ENCODE data around the gene EEFSEC.
A peak's percentile ranks its signal among the peaks of the same experiment; 100 is the strongest.

EEFSEC gene

DNA sequence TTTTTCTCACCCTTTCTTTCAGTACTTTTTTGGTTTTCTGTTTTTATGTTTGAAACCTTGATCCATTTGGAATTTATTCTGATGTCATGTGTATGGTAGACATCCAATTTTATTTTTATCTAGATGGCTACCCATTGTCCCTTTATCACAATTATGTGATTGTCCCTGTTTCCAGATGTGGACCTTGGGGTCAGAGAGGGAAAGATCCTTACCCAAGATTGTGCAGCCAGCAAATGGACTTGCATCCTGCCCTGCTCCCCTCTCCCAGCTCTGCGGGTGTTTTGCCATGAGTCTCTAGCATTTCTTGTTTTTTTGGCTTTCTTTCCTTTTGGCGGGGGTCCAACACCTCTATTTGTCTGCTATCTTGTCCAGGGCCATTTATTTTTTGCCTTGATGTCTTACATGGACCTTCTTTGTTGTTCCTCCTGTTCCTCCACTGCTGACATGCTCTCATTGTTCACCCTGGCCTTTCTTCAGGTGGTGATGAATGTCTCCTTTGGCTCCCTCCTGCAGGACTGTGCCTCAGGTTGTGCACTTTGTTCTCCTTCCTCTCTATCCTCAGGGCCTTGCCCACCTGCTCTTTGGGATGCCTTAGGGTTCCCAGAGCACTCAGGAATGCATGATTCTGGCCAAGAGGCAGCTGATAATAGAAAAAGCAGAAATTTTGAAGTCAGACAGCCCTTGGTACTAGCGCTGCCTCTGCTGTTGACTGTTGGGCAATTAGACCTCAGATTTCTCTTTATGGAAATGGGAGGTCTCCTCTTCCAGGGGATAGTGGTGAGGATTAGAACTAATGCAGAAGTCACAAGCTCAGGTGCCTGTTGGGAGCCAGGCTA, 84.3 kb downstream of the EEFSEC start:
- H3K4ac ChIP-seq (ENCODE audit: low read length), result no peak overlapping the region

DNA sequence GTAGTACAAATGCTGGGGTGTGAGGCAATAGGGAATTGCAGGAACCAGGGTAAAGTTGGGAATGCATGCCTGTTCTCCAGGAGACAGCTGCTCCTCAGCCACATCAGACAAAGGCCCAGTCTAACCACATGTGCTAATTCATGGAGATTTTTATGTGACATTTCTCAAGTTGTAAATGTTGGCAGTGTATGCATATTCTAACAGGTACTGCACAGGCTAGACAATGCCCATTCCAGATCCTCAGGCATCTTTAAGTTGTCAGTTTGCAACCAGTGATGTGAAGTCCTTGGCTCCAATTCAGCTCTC, 84.9 kb downstream of the EEFSEC start:
- Histone ChIP-seq H2BK5ac (ENCODE audit: low read length) (no peak overlapping the region), H3K36me3 (replicated peaks in 1 of 2; ENCODE audit: control insufficient read depth in 2 of 2, insufficient read depth in 2 of 2, low read length in 2 of 2) (no peaks in the 10 kb centered on the region), H4K8ac (ENCODE audit: low read depth, low read length) (no peak overlapping the region), H3K14ac (ENCODE audit: low read length) (no peak overlapping the region), H3K79me1 (ENCODE audit: low read depth, low read length) (no peaks in the 10 kb centered on the region), H3K9me3 (replicated peaks in 1 of 2; ENCODE audit: control insufficient read depth in 2 of 2, insufficient read depth in 1 of 2, low read depth in 1 of 2, low read length in 2 of 2) (no peaks in the 10 kb centered on the region), H4K91ac (ENCODE audit: low read depth, low read length, poor library complexity) (no peak overlapping the region), H3K23ac (ENCODE audit: low read depth, low read length, poor library complexity) (no peak overlapping the region), H3K18ac (ENCODE audit: low read length) (no peak overlapping the region), H3K27ac (replicated peaks; ENCODE audit: low read length) (no peak overlapping the region), H3K9ac (ENCODE audit: low read depth, low read length, poor library complexity) (no peak overlapping the region), H3K4me2 (ENCODE audit: insufficient read depth, low read length, poor library complexity, severe bottlenecking) (no peak overlapping the region), H2AK5ac (ENCODE audit: low read depth, low read length) (no peak overlapping the region), H3K4ac (ENCODE audit: low read length) (no peak overlapping the region), H3K27me3 (ENCODE audit: control insufficient read depth in 3 of 3, insufficient read depth in 3 of 3, low read depth in 1 of 3, low read length in 3 of 3) (no peaks in the 10 kb centered on the region), H2BK12ac (ENCODE audit: low read length) (no peak overlapping the region), H3K4me1 (ENCODE audit: control insufficient read depth in 2 of 2, insufficient read depth in 1 of 2, low read depth in 1 of 2, low read length in 2 of 2) (peaks cover 3 to 21% of the 10 kb centered on the region in 2 donors), H3K4me3 (ENCODE audit: low read length in 2 of 2) (no peak overlapping the region), H2BK120ac (ENCODE audit: low read depth, low read length) (no peak overlapping the region), H2AFZ (ENCODE audit: low read length) (no peak overlapping the region), H2BK15ac (ENCODE audit: low read length) (no peak overlapping the region)
- DNase-seq (ENCODE audit: low spot score), result no peak

More for the DNA sequence above, 84.3 kb downstream of the EEFSEC start:
- no peak overlapping the region for H3K4me3 ChIP-seq (ENCODE audit: low read length in 2 of 2)
- WGBS, 2 donors (ENCODE audit: extremely low coverage in 2 of 2, insufficient read length in 2 of 2, insufficient replicate concordance in 1 of 2), result no CpG with 5 or more reads among the region's 3 CpGs
- no peaks in the 10 kb centered on the region for H3K79me1 ChIP-seq (ENCODE audit: low read depth, low read length)
- peaks cover 7 to 17% of the 10 kb centered on the region in 2 donors for H3K4me1 ChIP-seq (ENCODE audit: control insufficient read depth in 2 of 2, insufficient read depth in 1 of 2, low read depth in 1 of 2, low read length in 2 of 2)
- no peak for DNase-seq (ENCODE audit: low spot score)
- no peak overlapping the region for H2BK15ac ChIP-seq (ENCODE audit: low read length)
- H2BK120ac ChIP-seq (ENCODE audit: low read depth, low read length), result no peak overlapping the region
- no peak overlapping the region for H3K27ac ChIP-seq (replicated peaks; ENCODE audit: low read length)
- no peak overlapping the region for H2BK12ac ChIP-seq (ENCODE audit: low read length)
- no peak overlapping the region for H3K18ac ChIP-seq (ENCODE audit: low read length)
- no peaks in the 10 kb centered on the region for H3K9me3 ChIP-seq (replicated peaks in 1 of 2; ENCODE audit: control insufficient read depth in 2 of 2, insufficient read depth in 1 of 2, low read depth in 1 of 2, low read length in 2 of 2)
- no peak overlapping the region for H3K23ac ChIP-seq (ENCODE audit: low read depth, low read length, poor library complexity)
- H2BK5ac ChIP-seq (ENCODE audit: low read length), result no peak overlapping the region
- H3K36me3 ChIP-seq (replicated peaks in 1 of 2; ENCODE audit: control insufficient read depth in 2 of 2, insufficient read depth in 2 of 2, low read length in 2 of 2), result no peaks in the 10 kb centered on the region
- no peak overlapping the region for H2AK5ac ChIP-seq (ENCODE audit: low read depth, low read length)
- no peak overlapping the region for H3K9ac ChIP-seq (ENCODE audit: low read depth, low read length, poor library complexity)
- H3K27me3 ChIP-seq (ENCODE audit: control insufficient read depth in 3 of 3, insufficient read depth in 3 of 3, low read depth in 1 of 3, low read length in 3 of 3), result no peaks in the 10 kb centered on the region
- no peak overlapping the region for H4K8ac ChIP-seq (ENCODE audit: low read depth, low read length)
- H3K14ac ChIP-seq (ENCODE audit: low read length), result no peak overlapping the region
- H3K4me2 ChIP-seq (ENCODE audit: insufficient read depth, low read length, poor library complexity, severe bottlenecking), result no peak overlapping the region
- H2AFZ ChIP-seq (ENCODE audit: low read length), result no peak overlapping the region
- no peak overlapping the region for H4K91ac ChIP-seq (ENCODE audit: low read depth, low read length, poor library complexity)

DNA sequence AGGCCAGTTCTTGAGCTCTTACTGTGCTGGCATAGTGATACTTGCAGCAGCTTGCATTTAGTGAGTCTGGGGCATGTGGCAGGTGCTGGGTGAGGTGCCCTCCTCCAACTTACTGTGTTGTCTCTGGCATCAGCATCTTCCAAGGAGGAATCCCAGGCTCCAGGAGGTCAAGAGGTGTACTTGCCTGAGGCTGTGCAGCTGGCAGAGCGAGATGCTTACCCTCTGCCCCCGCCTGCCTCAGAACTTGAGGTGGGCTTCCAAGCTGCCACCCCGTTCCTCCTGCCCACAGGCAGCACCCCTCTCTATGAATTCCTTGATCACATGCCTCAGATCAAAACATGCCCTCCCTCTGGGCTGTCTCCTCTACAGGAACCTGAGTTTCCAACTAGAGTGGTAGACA, 86.0 kb downstream of the EEFSEC start:
- H3K4me2 ChIP-seq (ENCODE audit: insufficient read depth, low read length, poor library complexity, severe bottlenecking), result no peak overlapping the region
- no peak overlapping the region for H3K27ac ChIP-seq (replicated peaks; ENCODE audit: low read length)
- no peak overlapping the region for H3K4me3 ChIP-seq (ENCODE audit: low read length in 2 of 2)
- no peak overlapping the region for H3K14ac ChIP-seq (ENCODE audit: low read length)
- no peak overlapping the region for H2BK12ac ChIP-seq (ENCODE audit: low read length)
- no peak overlapping the region for H2AK5ac ChIP-seq (ENCODE audit: low read depth, low read length)
- no peak overlapping the region for H2BK120ac ChIP-seq (ENCODE audit: low read depth, low read length)
- no peaks in the 10 kb centered on the region for H3K27me3 ChIP-seq (ENCODE audit: control insufficient read depth in 3 of 3, insufficient read depth in 3 of 3, low read depth in 1 of 3, low read length in 3 of 3)
- peaks cover 3 to 23% of the 10 kb centered on the region in 2 donors for H3K4me1 ChIP-seq (ENCODE audit: control insufficient read depth in 2 of 2, insufficient read depth in 1 of 2, low read depth in 1 of 2, low read length in 2 of 2)
- no peak overlapping the region for H3K9ac ChIP-seq (ENCODE audit: low read depth, low read length, poor library complexity)
- no peak overlapping the region for H2AFZ ChIP-seq (ENCODE audit: low read length)
- H3K9me3 ChIP-seq (replicated peaks in 1 of 2; ENCODE audit: control insufficient read depth in 2 of 2, insufficient read depth in 1 of 2, low read depth in 1 of 2, low read length in 2 of 2), result no peaks in the 10 kb centered on the region
- no CpG with 5 or more reads among the region's 3 CpGs for WGBS, 2 donors (ENCODE audit: extremely low coverage in 2 of 2, insufficient read length in 2 of 2, insufficient replicate concordance in 1 of 2)
- DNase-seq (ENCODE audit: low spot score), result no peak
- no peak overlapping the region for H3K23ac ChIP-seq (ENCODE audit: low read depth, low read length, poor library complexity)
- no peaks in the 10 kb centered on the region for H3K79me1 ChIP-seq (ENCODE audit: low read depth, low read length)
- no peak overlapping the region for H2BK15ac ChIP-seq (ENCODE audit: low read length)
- H4K91ac ChIP-seq (ENCODE audit: low read depth, low read length, poor library complexity), result no peak overlapping the region
- H3K36me3 ChIP-seq (replicated peaks in 1 of 2; ENCODE audit: control insufficient read depth in 2 of 2, insufficient read depth in 2 of 2, low read length in 2 of 2), result no peaks in the 10 kb centered on the region
- no peak overlapping the region for H3K4ac ChIP-seq (ENCODE audit: low read length)
- no peak overlapping the region for H2BK5ac ChIP-seq (ENCODE audit: low read length)
- H3K18ac ChIP-seq (ENCODE audit: low read length), result no peak overlapping the region
- no peak overlapping the region for H4K8ac ChIP-seq (ENCODE audit: low read depth, low read length)

DNA sequence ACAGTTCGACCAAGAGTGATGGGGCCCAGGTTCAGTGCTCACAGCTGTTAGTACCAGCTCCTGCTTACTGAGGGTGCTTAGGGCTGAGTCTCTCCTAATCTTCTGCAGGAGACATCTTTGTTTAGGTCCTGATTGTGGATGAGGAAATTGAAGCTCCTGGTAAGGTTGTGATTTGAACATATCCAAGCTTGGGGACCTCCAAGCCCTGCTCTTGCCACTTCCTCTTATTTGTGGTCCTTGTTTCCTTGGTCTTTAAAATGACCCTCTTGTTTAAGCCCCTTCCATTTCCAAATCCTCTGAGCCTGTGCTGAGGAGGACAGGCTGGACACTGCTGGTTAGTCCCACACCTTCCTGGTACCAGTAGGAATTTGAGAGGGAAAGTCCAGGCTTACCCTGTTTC, 87.0 kb downstream of the EEFSEC start:
- H3K4me2 ChIP-seq (ENCODE audit: insufficient read depth, low read length, poor library complexity, severe bottlenecking), result no peak overlapping the region
- H2AK5ac ChIP-seq (ENCODE audit: low read depth, low read length), result no peak overlapping the region
- H2AFZ ChIP-seq (ENCODE audit: low read length), result no peak overlapping the region
- no peak overlapping the region for H3K14ac ChIP-seq (ENCODE audit: low read length)
- no peak overlapping the region for H4K91ac ChIP-seq (ENCODE audit: low read depth, low read length, poor library complexity)
- H3K79me1 ChIP-seq (ENCODE audit: low read depth, low read length), result no peaks in the 10 kb centered on the region
- no peak overlapping the region for H2BK120ac ChIP-seq (ENCODE audit: low read depth, low read length)
- H3K18ac ChIP-seq (ENCODE audit: low read length), result no peak overlapping the region
- DNase-seq (ENCODE audit: low spot score), result no peak
- H3K9ac ChIP-seq (ENCODE audit: low read depth, low read length, poor library complexity), result no peak overlapping the region
- no CpG with 5 or more reads among the region's 1 CpG for WGBS, 2 donors (ENCODE audit: extremely low coverage in 2 of 2, insufficient read length in 2 of 2, insufficient replicate concordance in 1 of 2)
- no peaks in the 10 kb centered on the region for H3K9me3 ChIP-seq (replicated peaks in 1 of 2; ENCODE audit: control insufficient read depth in 2 of 2, insufficient read depth in 1 of 2, low read depth in 1 of 2, low read length in 2 of 2)
- no peak overlapping the region for H3K27ac ChIP-seq (replicated peaks; ENCODE audit: low read length)
- no peak overlapping the region for H2BK15ac ChIP-seq (ENCODE audit: low read length)
- H3K4me1 ChIP-seq (ENCODE audit: control insufficient read depth in 2 of 2, insufficient read depth in 1 of 2, low read depth in 1 of 2, low read length in 2 of 2), result peaks cover 3 to 23% of the 10 kb centered on the region in 2 donors
- H3K36me3 ChIP-seq (replicated peaks in 1 of 2; ENCODE audit: control insufficient read depth in 2 of 2, insufficient read depth in 2 of 2, low read length in 2 of 2), result no peaks in the 10 kb centered on the region
- H3K23ac ChIP-seq (ENCODE audit: low read depth, low read length, poor library complexity), result no peak overlapping the region
- no peak overlapping the region for H4K8ac ChIP-seq (ENCODE audit: low read depth, low read length)
- no peak overlapping the region for H3K4ac ChIP-seq (ENCODE audit: low read length)
- no peak overlapping the region for H2BK12ac ChIP-seq (ENCODE audit: low read length)
- no peaks in the 10 kb centered on the region for H3K27me3 ChIP-seq (ENCODE audit: control insufficient read depth in 3 of 3, insufficient read depth in 3 of 3, low read depth in 1 of 3, low read length in 3 of 3)
- peak overlapping the region; percentile 32 for H2BK5ac ChIP-seq (ENCODE audit: low read length)
- H3K4me3 ChIP-seq (ENCODE audit: low read length in 2 of 2), result no peak overlapping the region
